PC-3 (cell line): Measurements from ENCODE around the gene SLC30A7.

ENCODE experiments used
- CTCF ChIP-seq: fragments of 300-600 bp; sonication (generic); conservative IDR thresholded peaks from 2 replicates; pipeline ENCODE4 v1.5.1; 2017; ENCODE audit warnings: antibody characterized with exemption, low read depth, mild to moderate bottlenecking, low read length
- EZH2 ChIP-seq: fragments of 300-600 bp; sonication (generic); IDR thresholded peaks from one replicate; pipeline ENCODE4 v1.6.1; 2017; ENCODE audit warnings: antibody characterized with exemption, mild to moderate bottlenecking, low read length; ENCODE audit not compliant: unreplicated experiment

- TF ChIP-seq EZH2 (no peak), CTCF (no peak)
Observed at GRCh38 chr1:100955322-100955721, 59.4 kb downstream of the SLC30A7 start.
